ENCODE data around the gene TNFSF4. TPM values are rescaled to one million over a fixed set of nuclear protein-coding genes. Genes with fewer than 3 reads are reported as not detected.

TNFSF4 gene
- polyA plus RNA-seq, 5 donors = 1.8 to 2.8 (median 2.6) TPM

- DNase-seq = no peak
Observed at GRCh38 chr1:173212952-173213491, 5.9 kb upstream of the TNFSF4 start.

- no peak for DNase-seq
Observed at GRCh38 chr1:173210716-173211231, 3.6 kb upstream of the TNFSF4 start.

- no peak for DNase-seq
Observed at GRCh38 chr1:173210283-173210682, 3.2 kb upstream of the TNFSF4 start.

- DNase-seq = no peak
Observed at GRCh38 chr1:173208868-173209267, 1.7 kb upstream of the TNFSF4 start.

GRCh38 chr1:173208146-173208545 lies 1.0 kb upstream of the TNFSF4 start:
- no peak for DNase-seq

- DNase-seq = no peak
Observed at GRCh38 chr1:173205146-173206051, 1.7 kb downstream of the TNFSF4 start.

GRCh38 chr1:173204693-173205092 lies 2.4 kb downstream of the TNFSF4 start:
- no peak for DNase-seq

- peak; percentile 51 to 71 for DNase-seq
Observed at GRCh38 chr1:173202424-173203145, 4.5 kb downstream of the TNFSF4 start.

- no peak for DNase-seq
Observed at GRCh38 chr1:173201969-173202368, 5.2 kb downstream of the TNFSF4 start.

GRCh38 chr1:173195596-173196088 lies 11.5 kb downstream of the TNFSF4 start:
- DNase-seq = no peak

- no peak for DNase-seq
Observed at GRCh38 chr1:173193639-173194038, 13.5 kb downstream of the TNFSF4 start.

GRCh38 chr1:173191011-173191705 lies 16.0 kb downstream of the TNFSF4 start:
- DNase-seq = no peak

GRCh38 chr1:173190101-173190936 lies 16.8 kb downstream of the TNFSF4 start:
- DNase-seq = peak; percentile 64 to 69

GRCh38 chr1:173187671-173188237 lies 19.4 kb downstream of the TNFSF4 start:
- DNase-seq = no peak

GRCh38 chr1:173181791-173182190 lies 25.3 kb downstream of the TNFSF4 start:
- no peak for DNase-seq

GRCh38 chr1:173176246-173176645 lies 30.9 kb downstream of the TNFSF4 start:
- DNase-seq = no peak

- DNase-seq = peak in 1 of 2 donors; percentile 18
Observed at GRCh38 chr1:173175514-173176145, 31.5 kb downstream of the TNFSF4 start.

GRCh38 chr1:173173388-173173787 lies 33.7 kb downstream of the TNFSF4 start:
- no peak for DNase-seq

- DNase-seq = no peak
Observed at GRCh38 chr1:173171152-173171551, 36.0 kb downstream of the TNFSF4 start.

- no peak for DNase-seq
Observed at GRCh38 chr1:173168941-173169340, 38.2 kb downstream of the TNFSF4 start.

All from right lung (tissue), 5 donors.